Amniotic stem cell (primary cell): ENCODE results near the gene SYCP2L.
"Not testable (repeated sequence)": the region's sequence is repeated elsewhere in the genome, so short reads cannot be mapped to it uniquely, and the experiment has no call there.

Experiments used
- DNase-seq: peaks from one replicate; lab custom pipeline; 2025; lab: John Stamatoyannopoulos, UW

SYCP2L gene

GRCh38 chr6:10880366-10880765 is 6.5 kb upstream of the SYCP2L start:
- no peak for DNase-seq

GRCh38 chr6:10882253-10882630 is 4.6 kb upstream of the SYCP2L start:
- DNase-seq = not testable (repeated sequence)

GRCh38 chr6:10882657-10883171 is 4.1 kb upstream of the SYCP2L start:
- no peak for DNase-seq

GRCh38 chr6:10883312-10884244 is 3.3 kb upstream of the SYCP2L start:
- no peak for DNase-seq

- DNase-seq = no peak
Observed at GRCh38 chr6:10884245-10884972, 2.4 kb upstream of the SYCP2L start.

- DNase-seq = not testable (repeated sequence)
Observed at GRCh38 chr6:10886365-10886690, 524 bp upstream of the SYCP2L start.

- DNase-seq = no peak
Observed at GRCh38 chr6:10890151-10890550, 3.3 kb downstream of the SYCP2L start.

- DNase-seq = no peak
Observed at GRCh38 chr6:10891960-10892359, 5.1 kb downstream of the SYCP2L start.

- DNase-seq = no peak
Observed at GRCh38 chr6:10894958-10895357, 8.1 kb downstream of the SYCP2L start.

- DNase-seq = no peak
Observed at GRCh38 chr6:10896691-10897090, 9.8 kb downstream of the SYCP2L start.

GRCh38 chr6:10901770-10902169 is 14.9 kb downstream of the SYCP2L start:
- DNase-seq = no peak

- no peak for DNase-seq
Observed at GRCh38 chr6:10904015-10904414, 17.2 kb downstream of the SYCP2L start.

GRCh38 chr6:10908228-10908627 is 21.4 kb downstream of the SYCP2L start:
- DNase-seq = no peak

- not testable (repeated sequence) for DNase-seq
Observed at GRCh38 chr6:10919520-10919919, 32.7 kb downstream of the SYCP2L start.

GRCh38 chr6:10933126-10933525 is 46.3 kb downstream of the SYCP2L start:
- no peak for DNase-seq

- DNase-seq = no peak
Observed at GRCh38 chr6:10939840-10940239, 53.0 kb downstream of the SYCP2L start.

- DNase-seq = no peak
Observed at GRCh38 chr6:10945845-10946244, 59.0 kb downstream of the SYCP2L start.

- DNase-seq = no peak
Observed at GRCh38 chr6:10947966-10948365, 61.1 kb downstream of the SYCP2L start.

GRCh38 chr6:10949579-10950490 is 63.0 kb downstream of the SYCP2L start:
- DNase-seq = no peak

- DNase-seq = peak; percentile 7
Observed at GRCh38 chr6:10951675-10952282, 64.9 kb downstream of the SYCP2L start.

- DNase-seq = peak; percentile 65
Observed at GRCh38 chr6:10954590-10955010, 67.7 kb downstream of the SYCP2L start.

- DNase-seq = no peak
Observed at GRCh38 chr6:10956776-10957175, 69.9 kb downstream of the SYCP2L start.
